ENCODE results near the gene FOXJ2.
"Not testable (repeated sequence)": the region's sequence is repeated elsewhere in the genome, so short reads cannot be mapped to it uniquely, and the experiment has no call there.

The FOXJ2 gene

GRCh38 chr12:8032242-8033152, at the start of gene FOXJ2:
FOXJ2 (plus strand) TSS chr12:8032716; CDS start chr12:8039833, 7,117 bp downstream.
- no peak for FAIRE-seq

DNA sequence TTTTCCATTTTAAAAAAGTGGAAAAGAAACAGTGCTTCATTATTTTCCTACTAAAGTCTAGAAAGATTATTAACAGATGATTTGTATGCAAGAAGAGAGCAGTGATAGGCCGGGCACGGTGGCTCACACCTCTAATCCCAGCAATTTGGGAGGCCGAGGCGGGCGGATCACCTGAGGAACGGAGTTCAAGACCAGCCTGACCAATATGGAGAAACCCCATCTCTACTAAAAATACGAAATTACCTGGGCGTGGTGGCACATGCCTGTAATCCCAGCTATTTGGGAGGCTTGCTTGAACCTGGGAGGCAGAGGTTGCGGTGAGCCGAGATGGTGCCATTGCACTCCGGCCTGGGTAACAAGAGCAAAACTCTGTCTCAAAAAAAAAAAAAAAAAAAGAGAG, 49.5 kb upstream of the FOXJ2 start:
- not testable (repeated sequence) for FAIRE-seq

DNA sequence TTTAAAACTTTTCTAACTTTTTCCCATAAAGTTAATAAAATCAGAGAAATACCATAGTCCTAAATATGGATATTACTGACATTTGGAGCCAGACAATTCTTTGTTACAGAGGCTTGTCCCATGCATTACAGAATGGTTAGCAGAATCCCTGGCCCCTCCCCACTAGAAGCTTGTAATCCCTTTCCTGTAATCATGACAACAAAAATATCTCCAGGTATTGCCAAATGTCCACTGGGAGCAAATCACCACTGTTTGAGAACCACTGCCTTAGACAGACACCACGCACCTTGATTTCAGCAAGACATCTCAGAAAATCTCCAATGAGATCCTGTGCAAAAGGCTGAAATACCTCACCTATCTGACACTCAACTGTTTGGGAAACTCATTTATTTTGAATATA, 49.1 kb upstream of the FOXJ2 start:
- not testable (repeated sequence) for FAIRE-seq

GRCh38 chr12:7984900-7985299, 47.6 kb upstream of the FOXJ2 start:
- no peak for FAIRE-seq

- no peak for FAIRE-seq
Measured at GRCh38 chr12:7985802-7986418, 46.6 kb upstream of the FOXJ2 start.

DNA sequence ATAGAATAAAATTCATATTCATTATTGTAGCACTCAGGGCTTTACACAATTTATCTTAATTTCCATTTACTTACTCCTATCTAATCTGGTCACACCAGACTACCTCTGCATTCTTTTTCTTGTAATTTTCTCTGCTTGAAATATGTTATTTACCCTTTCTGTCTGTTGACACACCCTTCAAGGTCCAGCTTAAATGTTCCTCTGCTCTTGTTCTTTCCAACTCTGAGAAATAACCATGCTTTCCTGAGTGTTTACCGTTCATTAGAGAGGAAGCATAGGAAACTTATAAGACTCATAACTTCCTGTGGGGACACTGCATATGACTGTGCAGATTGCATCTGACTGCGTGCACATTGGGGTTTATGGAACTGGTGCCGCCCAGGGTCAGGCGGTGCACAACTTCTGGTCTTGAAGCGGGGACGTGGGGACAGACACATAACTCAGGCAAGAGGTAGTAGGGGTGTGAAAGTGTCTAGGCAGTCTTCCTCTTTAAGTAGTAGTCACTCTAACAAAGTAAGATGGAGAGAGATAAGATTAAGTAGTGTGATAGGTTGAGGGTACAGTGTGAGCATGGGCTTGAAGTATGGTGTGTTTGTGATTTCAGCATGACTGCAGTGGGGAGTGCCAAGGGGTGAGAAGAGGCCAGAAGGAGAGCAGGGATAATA, 42.6 kb upstream of the FOXJ2 start:
- no peak for FAIRE-seq

GRCh38 chr12:7991535-7991934, 41.0 kb upstream of the FOXJ2 start:
- FAIRE-seq: no peak

DNA sequence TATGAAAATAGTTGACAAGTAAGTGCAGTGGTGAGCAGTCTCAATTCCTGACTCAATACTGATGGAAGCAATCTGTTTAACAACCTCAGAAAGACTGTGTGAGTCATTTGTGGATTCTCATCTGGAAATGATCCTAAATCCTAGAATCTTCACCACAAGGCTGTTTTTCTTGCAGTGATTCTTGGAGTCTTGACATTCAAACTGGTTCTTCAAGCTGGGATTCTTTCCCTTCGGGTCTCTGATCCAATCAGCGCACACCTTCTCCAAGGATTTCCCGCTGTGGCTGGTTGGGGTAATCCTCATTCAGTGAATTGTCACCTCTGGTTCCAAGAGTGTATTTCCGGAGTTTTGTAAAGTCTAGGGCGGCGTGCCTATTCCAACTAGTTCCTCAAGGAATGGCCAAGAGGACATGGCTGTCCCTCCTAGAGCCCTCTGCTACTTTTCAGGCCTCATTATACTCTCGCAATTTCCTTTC, 37.7 kb upstream of the FOXJ2 start:
- FAIRE-seq: no peak

GRCh38 chr12:7995266-7995963, 37.1 kb upstream of the FOXJ2 start:
- peak; percentile 37 for FAIRE-seq

DNA sequence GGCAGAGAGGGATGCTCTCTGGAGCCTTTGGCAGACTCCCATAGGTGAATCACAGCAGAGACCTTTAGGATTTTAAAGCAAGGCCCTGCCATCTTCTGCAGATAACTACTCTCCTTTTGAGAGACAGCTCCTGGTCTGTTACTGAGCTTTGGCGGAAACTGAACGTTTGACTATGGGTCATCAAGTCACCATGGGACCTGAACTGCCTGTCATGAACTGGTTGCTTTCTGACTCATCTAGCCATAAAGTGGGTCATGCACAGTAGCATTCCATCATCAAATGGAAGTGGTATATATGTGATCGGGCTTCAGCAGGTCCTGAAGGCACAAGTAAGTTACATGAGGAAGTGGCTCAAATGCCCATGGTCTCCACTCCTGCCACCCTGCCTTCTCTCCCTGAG, 31.7 kb upstream of the FOXJ2 start:
- FAIRE-seq: not testable (repeated sequence)

DNA sequence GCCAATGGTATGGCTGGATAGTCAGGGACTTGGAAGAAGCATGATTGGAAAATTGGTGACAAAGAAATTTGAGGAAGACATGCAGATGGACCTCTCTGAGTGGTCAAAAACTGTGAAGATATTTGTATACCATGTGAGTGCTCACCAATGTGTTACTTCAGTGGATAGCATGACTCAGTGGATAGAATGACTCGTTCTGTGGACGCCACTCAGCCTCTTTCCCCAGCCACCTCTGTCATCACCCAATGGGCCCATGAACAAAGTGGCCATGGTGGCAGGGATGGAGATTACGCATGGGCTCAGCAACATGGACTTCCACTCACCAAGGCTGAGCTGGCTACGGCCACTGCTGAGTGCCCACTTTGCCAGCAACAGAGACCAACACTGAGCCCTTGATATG, 31.0 kb upstream of the FOXJ2 start:
- not testable (repeated sequence) for FAIRE-seq

GRCh38 chr12:8004897-8005296, 27.6 kb upstream of the FOXJ2 start:
- FAIRE-seq: not testable (repeated sequence)

DNA sequence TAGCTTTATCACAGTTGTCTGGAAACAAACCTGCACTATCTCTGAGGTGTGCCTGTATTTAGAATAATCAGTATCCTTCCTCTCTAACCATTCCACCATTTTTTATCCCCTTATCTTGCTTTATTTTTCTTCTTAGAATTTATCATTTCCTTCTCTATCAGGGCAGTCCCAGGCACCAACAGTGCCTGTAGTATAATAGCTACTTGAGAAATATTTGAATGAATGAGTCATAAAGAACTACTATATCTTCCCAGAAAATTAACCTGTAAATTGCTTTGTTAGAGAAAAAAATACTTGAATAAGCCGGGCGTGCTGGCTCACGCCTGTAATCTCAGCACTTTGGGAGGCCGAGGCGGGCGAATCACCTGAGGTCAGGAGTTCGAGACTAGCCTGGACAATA, 21.2 kb upstream of the FOXJ2 start:
- no peak for FAIRE-seq

GRCh38 chr12:8012651-8013309, 19.7 kb upstream of the FOXJ2 start:
- FAIRE-seq: no peak

- FAIRE-seq: no peak
Measured at GRCh38 chr12:8014836-8015235, 17.7 kb upstream of the FOXJ2 start.

GRCh38 chr12:8018213-8018612, 14.3 kb upstream of the FOXJ2 start:
- FAIRE-seq: not testable (repeated sequence)

GRCh38 chr12:8018666-8019581, 13.6 kb upstream of the FOXJ2 start:
- FAIRE-seq: no peak

- peak; percentile 99 for FAIRE-seq
Measured at GRCh38 chr12:8026291-8026900, 6.1 kb upstream of the FOXJ2 start.

DNA sequence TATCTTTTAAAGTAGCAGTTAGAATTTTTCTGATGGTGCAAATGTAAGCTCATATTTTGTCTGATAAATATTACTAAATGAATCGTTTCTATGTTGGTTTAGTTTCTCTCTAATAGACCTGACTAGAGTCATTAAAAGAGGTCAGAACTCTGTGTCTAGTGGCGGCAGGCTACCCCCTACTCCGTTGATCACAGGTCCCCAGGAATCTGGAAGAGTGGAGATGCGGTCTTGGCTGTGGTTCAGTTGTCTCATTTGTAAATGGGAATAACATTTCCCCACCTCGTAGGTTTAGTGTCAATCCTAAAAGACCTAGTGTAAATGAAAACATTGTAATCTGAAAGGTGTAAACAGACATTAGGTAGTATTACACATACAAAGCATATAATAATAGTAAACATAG, 4.7 kb upstream of the FOXJ2 start:
- no peak for FAIRE-seq

GRCh38 chr12:8028267-8028666, 4.2 kb upstream of the FOXJ2 start:
- no peak for FAIRE-seq

- FAIRE-seq: no peak
Measured at GRCh38 chr12:8030189-8030588, 2.3 kb upstream of the FOXJ2 start.
